ENCODE results near the gene RCBTB2.

The RCBTB2 gene

GRCh38 chr13:48547663-48548092 is 14.8 kb upstream of the RCBTB2 start:
- H3K4me3 ChIP-seq (ENCODE audit: low read depth, low read length) = no peak overlapping the region
- TF ChIP-seq, protein P1, sequence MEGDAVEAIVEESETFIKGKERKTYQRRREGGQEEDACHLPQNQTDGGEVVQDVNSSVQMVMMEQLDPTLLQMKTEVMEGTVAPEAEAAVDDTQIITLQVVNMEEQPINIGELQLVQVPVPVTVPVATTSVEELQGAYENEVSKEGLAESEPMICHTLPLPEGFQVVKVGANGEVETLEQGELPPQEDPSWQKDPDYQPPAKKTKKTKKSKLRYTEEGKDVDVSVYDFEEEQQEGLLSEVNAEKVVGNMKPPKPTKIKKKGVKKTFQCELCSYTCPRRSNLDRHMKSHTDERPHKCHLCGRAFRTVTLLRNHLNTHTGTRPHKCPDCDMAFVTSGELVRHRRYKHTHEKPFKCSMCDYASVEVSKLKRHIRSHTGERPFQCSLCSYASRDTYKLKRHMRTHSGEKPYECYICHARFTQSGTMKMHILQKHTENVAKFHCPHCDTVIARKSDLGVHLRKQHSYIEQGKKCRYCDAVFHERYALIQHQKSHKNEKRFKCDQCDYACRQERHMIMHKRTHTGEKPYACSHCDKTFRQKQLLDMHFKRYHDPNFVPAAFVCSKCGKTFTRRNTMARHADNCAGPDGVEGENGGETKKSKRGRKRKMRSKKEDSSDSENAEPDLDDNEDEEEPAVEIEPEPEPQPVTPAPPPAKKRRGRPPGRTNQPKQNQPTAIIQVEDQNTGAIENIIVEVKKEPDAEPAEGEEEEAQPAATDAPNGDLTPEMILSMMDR (IDR thresholded peaks at IDR 0.05; ENCODE audit: low read depth, low read length) = no peak

DNA sequence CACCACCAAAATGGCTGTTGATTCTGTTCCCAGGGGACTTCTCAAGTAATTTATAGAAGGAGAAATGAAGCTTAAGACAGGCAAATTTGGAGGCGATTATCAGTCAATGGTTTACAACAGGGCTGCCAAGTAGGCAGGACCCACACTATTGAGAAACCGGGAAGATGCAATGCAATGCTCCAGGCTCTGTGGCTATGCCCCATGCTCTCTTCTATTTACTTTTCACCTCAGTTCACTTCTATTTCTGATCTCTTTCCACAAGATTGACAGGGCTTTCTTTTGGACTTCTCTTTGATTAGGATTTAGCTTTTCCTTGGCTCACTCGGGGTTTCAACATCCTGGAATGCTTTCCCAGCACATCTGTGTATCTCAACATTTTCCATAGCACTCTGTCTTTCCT is 12.7 kb upstream of the RCBTB2 start:
- no peak overlapping the region for H3K4me3 ChIP-seq (ENCODE audit: low read depth, low read length)
- TF ChIP-seq, protein P1 (IDR thresholded peaks at IDR 0.05; ENCODE audit: low read depth, low read length) = no peak

GRCh38 chr13:48542581-48543341 is 9.9 kb upstream of the RCBTB2 start:
- H3K4me3 ChIP-seq (ENCODE audit: low read depth, low read length) = no peak overlapping the region
- TF ChIP-seq, protein P1 (IDR thresholded peaks at IDR 0.05; ENCODE audit: low read depth, low read length) = no peak

GRCh38 chr13:48542138-48542537 is 9.3 kb upstream of the RCBTB2 start:
- no peak overlapping the region for H3K4me3 ChIP-seq (ENCODE audit: low read depth, low read length)
- TF ChIP-seq, protein P1 (IDR thresholded peaks at IDR 0.05; ENCODE audit: low read depth, low read length) = no peak

DNA sequence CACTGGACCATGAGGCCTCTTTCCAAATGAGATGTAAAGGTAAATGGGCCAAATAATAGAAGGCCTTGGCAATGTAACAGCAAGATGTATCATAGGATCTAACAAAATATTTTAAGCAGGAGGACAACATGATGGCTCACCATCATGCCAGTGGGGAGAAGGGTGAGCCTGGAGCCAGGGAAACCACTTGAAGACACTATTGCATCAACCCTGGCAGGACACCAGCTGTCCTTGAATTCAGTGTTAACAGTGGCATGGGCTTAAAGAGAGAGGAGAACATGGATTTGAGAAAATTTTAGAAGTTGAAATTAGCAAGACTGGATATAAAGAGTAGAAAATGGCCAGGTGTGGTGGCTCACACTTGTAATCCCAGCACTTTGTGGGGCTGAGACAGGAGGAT is 6.7 kb upstream of the RCBTB2 start:
- TF ChIP-seq, protein P1 (IDR thresholded peaks at IDR 0.05; ENCODE audit: low read depth, low read length) = no peak
- no peak overlapping the region for H3K4me3 ChIP-seq (ENCODE audit: low read depth, low read length)

DNA sequence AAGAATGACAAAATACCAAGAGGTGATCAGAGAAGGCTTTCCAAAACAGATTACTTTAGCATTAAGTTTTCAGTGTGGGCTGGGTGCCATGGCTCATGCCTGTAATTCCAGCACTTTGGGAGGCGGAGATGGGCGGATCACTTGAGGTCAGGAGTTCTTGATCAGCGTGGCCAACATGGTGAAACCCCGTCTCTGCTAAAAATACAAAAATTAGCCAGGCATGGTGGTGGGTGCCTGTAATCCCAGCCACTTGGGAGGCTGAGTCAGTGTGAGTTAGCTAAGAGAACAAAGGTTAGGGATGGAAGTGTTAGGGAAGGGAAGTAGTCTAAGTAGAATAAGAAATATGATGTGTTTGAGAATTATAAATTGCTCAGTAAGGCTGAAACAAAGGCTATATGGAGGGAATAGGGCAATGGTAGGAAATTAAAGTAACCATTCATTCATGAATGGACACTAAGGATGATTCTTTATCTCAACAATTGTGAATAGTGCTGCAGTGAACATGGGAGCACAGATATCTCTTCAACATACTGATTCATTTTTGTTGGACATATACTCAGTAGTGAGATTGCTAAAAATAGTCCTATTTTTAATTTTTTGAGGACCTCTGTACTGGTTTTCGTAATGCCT is 3.9 kb upstream of the RCBTB2 start:
- TF ChIP-seq, protein P1 (IDR thresholded peaks at IDR 0.05; ENCODE audit: low read depth, low read length) = no peak
- H3K4me3 ChIP-seq (ENCODE audit: low read depth, low read length) = no peak overlapping the region

- no peak overlapping the region for H3K4me3 ChIP-seq (ENCODE audit: low read depth, low read length)
- TF ChIP-seq, protein P1 (IDR thresholded peaks at IDR 0.05; ENCODE audit: low read depth, low read length) = no peak
Observed at GRCh38 chr13:48535766-48536165, 2.9 kb upstream of the RCBTB2 start.
